ENCODE data around the gene BIRC3.
A peak's percentile ranks its signal among the peaks of the same experiment; 100 is the strongest.

Gene BIRC3

GRCh38 chr11:102317099-102317767, at the start of gene BIRC3:
Gene BIRC3 (plus strand): TSS chr11:102317484. CDS start chr11:102324510, 7,026 bp downstream.
- peak; percentile 79 to 98 (median 96) for DNase-seq

GRCh38 chr11:102267609-102268008, 49.7 kb upstream of the BIRC3 start:
- no peak for DNase-seq

GRCh38 chr11:102268083-102268984, 49.0 kb upstream of the BIRC3 start:
- DNase-seq: peak; percentile 89 to 95 (median 91)

- peak in 1 of 3 experiments; percentile 57 for DNase-seq
Measured at GRCh38 chr11:102268985-102269470, 48.3 kb upstream of the BIRC3 start.

GRCh38 chr11:102269927-102270326, 47.4 kb upstream of the BIRC3 start:
- no peak for DNase-seq

GRCh38 chr11:102272047-102272824, 45.0 kb upstream of the BIRC3 start:
- DNase-seq: no peak

GRCh38 chr11:102274628-102275027, 42.7 kb upstream of the BIRC3 start:
- DNase-seq: no peak

GRCh38 chr11:102276362-102276761, 40.9 kb upstream of the BIRC3 start:
- DNase-seq: no peak

GRCh38 chr11:102276783-102277182, 40.5 kb upstream of the BIRC3 start:
- DNase-seq: no peak

- no peak for DNase-seq
Measured at GRCh38 chr11:102279641-102280170, 37.6 kb upstream of the BIRC3 start.

GRCh38 chr11:102280245-102280833, 36.9 kb upstream of the BIRC3 start:
- DNase-seq: no peak

GRCh38 chr11:102283116-102283485, 34.2 kb upstream of the BIRC3 start:
- DNase-seq: no peak

- no peak for DNase-seq
Measured at GRCh38 chr11:102284008-102284407, 33.3 kb upstream of the BIRC3 start.

- DNase-seq: no peak
Measured at GRCh38 chr11:102286292-102286691, 31.0 kb upstream of the BIRC3 start.

- DNase-seq: peak; percentile 58 to 90 (median 82)
Measured at GRCh38 chr11:102287964-102288724, 29.1 kb upstream of the BIRC3 start.

- DNase-seq: no peak
Measured at GRCh38 chr11:102288725-102289083, 28.6 kb upstream of the BIRC3 start.

GRCh38 chr11:102289592-102289991, 27.7 kb upstream of the BIRC3 start:
- DNase-seq: no peak

- DNase-seq: no peak
Measured at GRCh38 chr11:102291831-102292230, 25.5 kb upstream of the BIRC3 start.

GRCh38 chr11:102292933-102293332, 24.4 kb upstream of the BIRC3 start:
- DNase-seq: no peak

- DNase-seq: peak in 2 of 3 experiments; percentile 16 to 50
Measured at GRCh38 chr11:102293873-102294601, 23.2 kb upstream of the BIRC3 start.

- DNase-seq: no peak
Measured at GRCh38 chr11:102295045-102295444, 22.2 kb upstream of the BIRC3 start.
